NCI-H1105 treated with DMSO at 0.1 percent for 48 hours (cell line): ENCODE results near the gene DTX4.
"Not testable (repeated sequence)": the region's sequence is repeated elsewhere in the genome, so short reads cannot be mapped to it uniquely, and the experiment has no call there.

ENCODE experiments used
- DNase-seq: peaks from one replicate; lab custom pipeline; 2025; lab: John Stamatoyannopoulos, UW

DTX4 gene

DNA sequence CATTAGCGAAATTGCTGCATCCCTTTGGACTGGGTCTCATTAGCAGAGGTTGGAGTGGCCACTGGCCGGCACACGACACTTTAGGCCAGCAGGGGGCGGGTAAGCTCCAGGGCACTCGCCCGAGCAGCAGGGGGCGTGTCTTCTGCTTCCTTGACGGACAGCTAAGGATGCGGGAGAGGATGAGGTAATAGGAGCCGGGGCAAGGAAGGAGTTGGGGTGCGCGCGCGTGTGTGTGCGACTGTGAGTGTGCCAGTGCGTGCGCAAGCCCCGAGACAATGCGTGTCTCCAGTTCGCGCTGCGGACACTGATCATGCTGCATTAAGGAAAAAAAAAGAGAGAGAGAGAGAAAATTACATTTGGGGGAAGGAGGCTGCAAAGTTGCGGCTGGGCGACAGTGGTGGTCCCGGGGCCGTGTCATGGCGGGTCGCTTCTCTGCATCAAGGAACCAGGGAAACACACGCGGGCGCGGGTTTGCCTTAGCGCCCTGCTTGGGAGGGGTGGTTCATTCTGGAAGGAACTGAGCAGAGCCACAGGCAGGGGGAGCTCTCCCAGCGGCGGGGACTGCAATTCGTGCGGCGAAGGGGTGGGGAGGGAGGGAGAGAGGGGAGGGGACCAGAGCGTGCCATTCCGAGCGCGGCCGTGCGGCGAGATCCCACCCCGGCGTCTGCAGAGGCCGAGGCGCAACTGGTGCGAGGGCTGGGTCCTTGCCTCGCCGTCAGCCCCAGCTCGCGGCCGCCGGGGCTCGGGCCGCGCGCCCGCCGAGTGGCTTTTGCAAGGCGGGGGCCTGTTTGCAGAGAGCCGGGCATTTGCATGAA is at the start of gene DTX4:
TSS of gene DTX4 (plus strand) at position 625 of the 815 bp plus-strand sequence. CDS start 464 bp downstream, outside the sequence.
- DNase-seq = peak; percentile 85

DNA sequence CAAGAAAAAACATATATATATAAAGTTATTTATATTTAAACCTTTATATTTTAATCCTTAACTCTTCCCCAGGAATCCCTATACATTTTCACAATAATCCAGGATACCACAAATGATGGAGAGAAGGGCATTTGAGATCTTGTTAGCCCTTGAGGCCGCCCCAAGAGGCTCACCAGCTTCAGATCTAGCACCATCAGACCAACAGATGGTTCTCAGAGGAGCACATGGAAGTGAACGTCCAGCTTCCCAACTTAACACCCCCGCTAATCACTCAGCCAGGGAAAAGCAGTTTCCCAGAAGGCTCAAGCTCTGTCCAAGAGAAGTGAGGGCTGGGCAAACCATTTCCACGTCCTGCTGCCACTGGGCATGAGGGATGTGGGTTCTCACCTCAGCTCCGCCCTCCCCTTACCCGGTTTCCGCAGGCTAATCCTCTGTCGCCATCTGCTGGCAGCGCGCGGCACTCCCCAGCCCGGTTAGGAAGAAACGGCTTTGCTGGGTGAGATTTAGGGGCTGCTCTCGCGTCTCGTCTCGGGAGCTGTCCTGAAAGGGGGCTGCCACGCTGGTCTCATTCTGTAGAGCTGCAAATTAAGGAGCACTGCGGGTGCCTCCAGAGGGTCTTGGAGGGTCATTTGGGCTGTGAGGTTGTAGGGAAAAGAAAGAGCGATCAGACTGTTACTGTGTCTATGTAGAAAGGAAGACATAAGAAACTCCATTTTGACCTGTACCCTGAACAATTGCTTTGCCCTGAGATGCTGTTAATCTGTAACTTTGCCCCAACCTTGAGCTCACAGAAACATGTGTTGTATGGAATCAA is 36.1 kb upstream of the DTX4 start:
- peak; percentile 48 for DNase-seq

DNA sequence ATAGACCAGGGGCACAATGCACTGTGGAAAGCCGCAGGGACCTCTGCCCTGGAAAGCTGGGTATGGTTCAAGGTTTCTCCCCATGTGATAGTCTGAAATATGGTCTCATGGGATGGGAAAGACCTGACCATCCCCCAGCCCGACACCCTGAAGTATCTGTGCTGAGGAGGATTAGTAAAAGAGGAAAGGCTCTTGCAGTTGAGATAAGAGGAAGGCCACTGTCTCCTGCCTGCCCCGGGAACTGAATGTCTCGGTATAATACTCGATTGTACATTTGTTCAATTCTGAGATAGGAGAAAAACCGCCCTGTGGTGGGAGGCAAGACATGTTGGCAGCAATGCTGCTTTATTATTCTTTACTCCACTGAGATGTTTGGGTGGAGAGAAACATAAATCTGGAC is 35.4 kb upstream of the DTX4 start:
- not testable (repeated sequence) for DNase-seq

DNA sequence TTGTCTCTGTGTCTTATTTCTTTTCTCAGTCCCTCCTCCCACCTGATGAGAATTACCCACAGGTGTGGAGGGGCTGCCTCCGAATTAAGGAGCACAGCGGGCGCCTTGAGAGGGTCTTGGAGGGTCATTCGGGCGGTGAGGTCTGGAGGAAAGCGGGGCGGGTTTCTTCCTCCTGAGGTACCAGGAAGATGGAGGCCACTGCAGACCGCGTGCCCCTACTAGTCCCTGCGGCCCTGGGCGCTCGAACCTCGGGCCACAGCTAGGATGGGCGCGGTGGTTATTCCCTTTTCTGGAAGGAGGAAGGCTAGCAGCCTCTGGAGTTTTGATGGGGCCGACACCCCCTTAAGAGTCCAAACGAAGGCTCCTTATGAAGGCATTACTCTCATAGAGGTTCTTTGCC is 34.7 kb upstream of the DTX4 start:
- no peak for DNase-seq

DNA sequence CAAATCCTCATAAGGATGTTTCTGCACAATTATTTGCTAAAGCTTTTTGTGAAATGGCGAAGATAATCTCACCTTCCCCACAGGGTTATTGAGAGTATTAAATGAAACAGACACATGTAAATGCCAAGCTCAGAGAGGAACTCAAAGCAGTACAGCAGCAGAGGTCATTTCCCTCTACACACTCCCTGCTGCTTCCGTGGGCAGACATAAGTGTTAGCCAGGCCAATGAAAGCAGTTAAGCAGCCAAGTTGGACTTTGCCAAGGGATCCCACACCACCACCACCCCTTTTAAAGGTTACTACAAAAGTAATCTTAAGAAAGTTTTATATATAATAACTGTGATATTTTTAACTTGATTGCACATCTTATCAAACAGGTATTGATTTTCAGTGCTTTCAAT is 33.3 kb upstream of the DTX4 start:
- DNase-seq = no peak

DNA sequence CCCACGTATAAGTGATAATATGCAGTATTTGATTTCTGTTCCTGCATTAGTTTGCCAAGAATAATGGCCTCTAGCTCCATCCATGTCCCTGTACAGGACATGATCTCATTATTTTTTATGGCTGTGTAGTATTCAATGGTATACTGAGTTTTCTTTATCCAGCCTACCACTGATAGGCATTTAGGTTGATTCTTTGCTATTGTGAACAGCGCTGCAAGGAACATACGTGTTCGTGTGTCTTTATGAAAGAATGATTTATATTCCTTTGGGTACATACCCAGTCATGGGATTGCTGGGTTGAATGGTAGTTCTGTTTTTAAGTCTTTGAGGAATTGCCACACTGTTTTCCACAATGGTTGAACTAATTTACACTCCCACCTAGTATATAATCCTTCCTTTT is 30.7 kb upstream of the DTX4 start:
- DNase-seq = no peak

DNA sequence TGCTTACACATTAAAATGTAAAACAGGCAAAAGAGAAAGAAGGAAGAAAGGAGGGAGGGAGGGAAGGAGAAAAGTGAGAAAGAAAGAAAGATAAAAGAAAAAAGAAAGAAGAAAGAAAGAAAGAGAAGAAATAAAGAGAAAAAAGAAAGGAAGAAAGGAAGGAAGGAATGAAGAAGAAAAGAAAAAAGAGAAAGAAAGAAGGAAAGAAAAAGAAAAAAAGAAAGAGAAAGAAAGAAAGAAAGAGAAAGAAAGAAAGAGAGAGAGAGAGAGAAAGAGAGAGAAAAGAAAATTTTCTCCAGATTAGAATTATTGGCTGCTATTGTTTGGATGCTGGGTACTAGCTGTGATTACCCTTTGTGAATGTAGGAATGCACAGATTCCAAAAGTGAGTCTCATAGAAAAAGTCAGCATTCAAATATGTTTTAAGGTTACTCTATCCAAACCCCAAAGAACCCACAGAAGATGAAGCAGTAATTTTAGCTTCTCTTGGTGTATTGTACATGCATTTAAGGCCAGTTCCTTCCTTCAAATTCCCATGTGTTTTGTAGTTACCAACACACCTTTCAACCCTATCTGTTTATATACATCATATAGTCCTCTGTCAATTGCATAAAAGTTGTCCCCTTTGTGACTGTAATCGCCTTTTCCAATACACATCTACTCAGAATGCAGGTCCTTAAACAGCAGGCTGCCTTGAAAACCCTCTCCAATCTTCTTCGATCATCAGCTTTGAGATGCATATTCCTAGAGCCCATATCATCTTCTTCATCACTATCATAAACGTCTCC is 30.1 kb upstream of the DTX4 start:
- peak; percentile 8 for DNase-seq

DNA sequence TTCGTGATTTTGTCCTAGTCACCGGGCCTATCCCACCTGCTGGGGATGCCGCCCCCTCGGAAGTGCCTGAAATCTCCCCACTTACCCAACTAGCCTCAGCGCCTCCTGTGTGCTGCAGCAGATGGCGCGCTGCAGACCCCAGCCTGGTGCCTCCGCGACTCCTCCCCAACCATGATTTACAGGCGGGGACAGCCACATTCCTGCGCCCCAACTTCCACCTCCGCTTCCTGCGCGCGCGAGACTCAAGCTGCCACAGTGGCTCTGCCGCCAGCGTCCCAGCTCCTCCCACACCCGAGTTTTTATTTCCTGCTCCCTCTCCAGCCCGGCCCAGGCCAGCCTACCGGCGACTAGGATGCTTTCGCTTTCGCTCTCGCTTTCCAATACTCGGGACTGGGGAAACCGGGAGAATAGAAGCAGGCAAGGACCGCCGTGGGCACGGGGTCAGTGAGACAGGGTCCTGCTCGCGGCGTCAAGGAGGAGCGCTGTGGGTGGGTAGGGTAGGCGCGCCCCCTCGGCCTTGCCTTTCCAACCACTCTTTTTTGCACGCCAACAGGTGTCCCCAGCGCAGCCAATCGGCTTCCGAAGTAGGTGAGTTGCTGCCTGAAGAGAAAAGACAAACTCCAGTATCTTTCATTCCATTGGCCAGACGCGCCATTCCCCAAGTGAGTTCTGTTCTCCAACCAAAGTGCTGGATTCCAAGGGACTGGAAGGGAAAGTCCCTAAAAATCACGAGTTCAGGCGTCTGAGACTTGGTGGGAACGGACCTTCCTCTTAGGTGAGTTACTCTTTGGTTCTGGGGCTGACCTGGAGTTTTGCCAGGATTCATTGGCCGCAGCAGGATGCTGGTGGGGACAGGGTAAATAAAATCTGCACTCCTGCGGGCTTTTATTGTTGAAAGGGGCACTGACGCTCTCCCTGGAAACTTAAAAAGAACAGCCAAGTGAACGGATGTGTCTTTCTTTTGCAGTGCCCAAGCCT is 29.1 kb upstream of the DTX4 start, which contains the start of gene FAM111A:
TSS of gene FAM111A (plus strand) at position 327 of the 978 bp plus-strand sequence. CDS start 6,017 bp downstream, outside the sequence.
- peak; percentile 88 for DNase-seq

DNA sequence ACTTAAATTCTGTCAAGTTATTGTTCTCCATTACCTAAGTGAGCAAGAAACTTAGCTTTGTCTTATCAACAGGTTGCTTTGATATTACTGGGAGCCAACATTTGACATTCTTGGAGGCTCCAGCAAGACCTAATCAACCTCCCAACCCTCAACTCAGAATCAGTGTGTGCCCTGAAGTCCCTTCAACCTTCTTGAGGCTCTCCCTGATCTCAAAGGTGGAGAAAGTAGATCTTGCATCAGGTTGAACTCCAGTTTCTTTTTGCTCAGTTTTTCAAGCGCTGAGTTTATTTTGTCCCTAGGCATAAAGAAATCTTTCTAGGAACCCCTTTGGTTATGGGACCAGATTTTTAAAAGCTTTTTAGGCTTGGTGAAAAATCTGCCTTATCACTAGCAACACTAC is 27.8 kb upstream of the DTX4 start:
- DNase-seq = no peak

DNA sequence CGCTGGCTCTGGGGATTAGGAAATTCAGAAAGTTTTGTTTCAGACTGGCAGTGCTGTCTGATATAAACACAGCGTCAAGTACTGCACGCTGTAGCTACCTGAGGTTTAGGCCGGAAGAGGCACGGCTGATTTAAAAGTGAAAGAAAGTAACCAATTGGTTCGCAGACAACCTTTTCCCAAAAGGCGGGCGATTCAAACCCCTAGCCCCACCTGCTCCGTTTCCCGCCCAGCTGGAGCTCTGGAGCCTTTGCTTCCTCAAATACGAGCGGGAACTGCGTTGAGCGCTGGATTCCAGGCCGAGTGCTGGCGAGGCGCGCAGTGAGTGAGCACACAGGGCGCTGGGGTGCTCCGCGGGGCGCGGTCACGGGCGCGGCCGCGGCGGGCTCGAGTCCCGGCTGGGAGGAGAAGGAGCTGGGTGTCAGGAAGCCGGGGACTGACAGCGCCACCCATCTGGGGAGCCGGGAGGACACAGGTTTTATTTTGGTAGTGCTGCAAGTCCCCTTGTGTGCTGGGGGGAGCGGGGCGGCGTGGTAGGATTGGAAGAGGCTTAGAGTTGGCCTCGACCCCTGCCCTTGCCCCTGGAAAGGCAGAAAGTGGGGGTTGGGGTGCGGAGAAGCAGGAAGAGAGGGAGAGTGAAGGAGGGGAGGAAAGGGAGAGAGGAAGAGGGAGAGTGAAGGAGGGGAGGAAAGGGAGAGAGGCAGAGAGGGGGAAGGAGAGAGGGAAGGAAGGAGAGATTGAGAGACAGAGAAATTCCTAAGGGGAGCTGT is 27.2 kb upstream of the DTX4 start:
- peak; percentile 87 for DNase-seq

DNA sequence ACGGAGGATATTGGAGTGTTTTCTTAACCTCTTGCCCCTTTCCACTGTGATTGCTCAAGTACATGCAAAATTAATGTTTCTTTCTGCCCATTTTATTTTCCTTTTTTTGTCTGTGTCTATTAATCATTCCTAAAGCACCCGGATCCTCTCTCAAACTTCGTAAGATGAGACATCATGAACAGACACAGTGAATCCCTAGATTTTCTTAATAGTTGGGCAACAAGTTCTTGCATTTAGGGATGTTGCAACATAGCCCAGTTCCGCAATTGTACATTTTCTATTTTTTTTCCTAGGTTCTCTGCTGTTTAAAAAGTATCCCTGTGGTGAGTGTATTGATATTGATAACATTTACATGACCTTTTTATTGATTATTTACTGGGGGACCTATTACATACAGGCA is 26.4 kb upstream of the DTX4 start:
- DNase-seq = no peak

DNA sequence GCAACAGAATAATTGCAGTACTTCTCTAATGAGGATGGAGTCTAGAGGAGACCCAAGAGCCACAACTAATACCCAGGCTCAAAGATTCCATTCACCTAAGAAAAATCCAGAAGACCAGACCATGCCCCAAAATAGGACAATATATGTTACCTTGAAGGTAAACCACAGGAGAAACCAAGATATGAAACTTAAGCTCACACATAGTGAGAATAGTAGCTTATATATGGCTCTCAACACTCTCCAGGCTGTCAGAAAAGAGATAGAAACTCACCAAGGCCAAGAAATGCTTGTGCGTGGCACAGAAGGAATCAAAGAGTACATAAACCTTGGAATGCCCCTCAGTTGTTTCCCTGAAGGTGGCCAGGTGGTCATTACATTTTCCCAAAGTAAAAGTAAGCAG is 20.2 kb upstream of the DTX4 start:
- DNase-seq = no peak

DNA sequence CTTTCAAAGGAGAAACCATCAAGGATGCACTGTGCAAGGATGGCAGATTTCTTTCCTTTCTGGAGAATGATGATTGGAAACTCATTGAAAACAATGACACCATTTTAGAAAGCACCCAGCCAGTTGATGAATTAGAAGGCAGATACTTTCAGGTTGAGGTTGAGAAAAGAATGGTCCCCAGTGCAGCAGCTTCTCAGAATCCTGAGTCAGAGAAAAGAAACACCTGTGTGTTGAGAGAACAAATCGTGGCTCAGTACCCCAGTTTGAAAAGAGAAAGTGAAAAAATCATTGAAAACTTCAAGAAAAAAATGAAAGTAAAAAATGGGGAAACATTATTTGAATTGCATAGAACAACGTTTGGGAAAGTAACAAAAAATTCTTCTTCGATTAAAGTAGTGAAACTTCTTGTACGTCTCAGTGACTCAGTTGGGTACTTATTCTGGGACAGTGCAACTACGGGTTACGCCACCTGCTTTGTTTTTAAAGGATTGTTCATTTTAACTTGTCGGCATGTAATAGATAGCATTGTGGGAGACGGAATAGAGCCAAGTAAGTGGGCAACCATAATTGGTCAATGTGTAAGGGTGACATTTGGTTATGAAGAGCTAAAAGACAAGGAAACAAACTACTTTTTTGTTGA is 19.5 kb upstream of the DTX4 start:
- no peak for DNase-seq

DNA sequence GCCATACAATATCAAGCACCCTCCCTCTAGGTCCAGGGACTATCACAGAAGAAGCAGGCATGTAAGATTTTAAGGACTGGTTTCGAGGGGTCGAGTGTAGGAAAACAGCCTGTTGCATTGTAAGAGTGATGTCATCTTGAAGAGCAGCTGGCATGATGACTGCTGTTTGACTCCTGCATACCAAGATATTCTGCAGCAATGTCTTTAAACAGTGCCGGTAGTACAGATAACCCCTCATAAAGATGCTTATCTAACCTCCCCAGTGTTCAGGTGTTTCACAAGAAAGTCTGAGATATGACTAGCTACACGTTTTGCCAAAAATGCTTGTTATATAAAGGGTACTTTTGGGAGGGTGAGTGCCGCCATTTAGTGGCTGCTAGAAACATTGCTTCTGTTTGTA is 17.3 kb upstream of the DTX4 start:
- DNase-seq = no peak

DNA sequence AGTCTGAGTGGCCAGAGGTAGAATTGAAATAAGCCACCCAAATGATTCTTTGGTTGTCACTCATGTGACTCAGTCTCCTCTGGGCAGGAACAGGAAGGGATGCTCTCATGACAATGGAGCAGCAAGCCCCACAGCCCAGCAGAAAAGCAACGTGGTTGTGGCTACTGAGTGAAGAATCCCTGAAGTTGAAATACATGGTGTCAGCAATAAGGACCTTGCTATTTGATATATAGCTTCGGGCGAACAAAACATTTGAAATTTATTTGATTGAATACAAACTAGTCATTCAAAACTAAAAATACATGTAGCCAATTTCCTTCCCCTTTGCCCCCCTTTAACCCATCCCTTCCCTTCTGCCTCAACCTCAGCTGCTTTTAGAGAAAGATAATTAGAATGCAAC is 14.5 kb upstream of the DTX4 start:
- DNase-seq = no peak

DNA sequence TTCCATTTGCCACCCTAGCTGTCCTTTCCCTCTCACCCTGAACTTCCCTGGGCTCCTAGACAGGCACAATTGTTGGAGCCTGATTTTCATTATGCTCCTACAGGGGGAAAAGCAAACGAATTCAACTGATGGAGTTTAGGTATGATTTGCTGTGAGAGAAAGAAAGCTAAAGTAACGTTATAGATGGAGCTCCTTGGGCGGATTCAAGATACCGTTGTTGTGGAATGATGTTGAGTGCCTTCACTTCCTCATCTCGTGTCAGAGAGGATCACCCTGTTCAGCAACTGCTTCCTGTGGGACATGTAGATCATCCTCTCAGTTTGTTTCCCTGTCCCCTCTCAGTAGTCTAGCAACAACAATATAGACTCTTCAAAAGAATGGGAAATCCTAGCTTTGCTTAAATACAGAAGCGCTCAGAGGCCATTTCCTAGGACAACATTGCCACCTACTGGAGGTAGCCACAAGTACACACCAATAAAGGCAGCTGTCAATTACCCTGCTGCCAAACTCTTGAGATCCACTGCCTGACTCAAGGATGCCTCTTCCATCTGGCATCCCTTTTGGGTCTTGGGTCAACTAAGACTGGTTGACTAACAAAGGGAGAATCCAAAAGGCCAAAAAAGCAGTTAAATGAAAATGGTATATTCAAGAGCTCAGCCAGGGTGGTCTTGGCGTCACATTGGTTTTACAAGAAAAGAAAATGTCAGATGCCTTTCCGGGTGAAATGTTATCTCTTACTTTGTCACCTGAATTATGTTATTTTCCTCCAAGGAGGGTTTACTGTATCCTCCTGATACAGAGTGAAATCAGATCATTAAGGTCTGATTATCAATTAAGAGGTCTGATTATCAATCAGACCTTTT is 13.5 kb upstream of the DTX4 start:
- DNase-seq = peak; percentile 74

DNA sequence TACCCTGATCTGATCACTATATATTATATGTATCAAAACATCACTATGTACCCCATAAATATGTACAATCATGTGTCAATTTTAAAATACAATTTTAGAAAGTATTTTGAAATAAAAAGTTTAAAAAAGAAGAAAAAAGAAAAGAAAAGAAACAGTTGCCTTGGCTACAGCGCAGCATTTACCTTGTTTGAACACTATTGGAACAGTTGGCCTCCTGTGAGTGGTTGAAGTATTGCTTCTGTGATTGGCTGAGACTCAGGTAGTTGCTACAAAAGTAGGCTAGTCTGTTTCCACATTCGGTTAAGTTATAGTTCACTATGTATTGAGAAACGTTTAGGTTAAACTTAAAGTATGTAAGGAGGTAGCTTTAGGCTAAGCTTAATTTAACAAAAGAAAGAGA is 7.9 kb upstream of the DTX4 start:
- DNase-seq = no peak

DNA sequence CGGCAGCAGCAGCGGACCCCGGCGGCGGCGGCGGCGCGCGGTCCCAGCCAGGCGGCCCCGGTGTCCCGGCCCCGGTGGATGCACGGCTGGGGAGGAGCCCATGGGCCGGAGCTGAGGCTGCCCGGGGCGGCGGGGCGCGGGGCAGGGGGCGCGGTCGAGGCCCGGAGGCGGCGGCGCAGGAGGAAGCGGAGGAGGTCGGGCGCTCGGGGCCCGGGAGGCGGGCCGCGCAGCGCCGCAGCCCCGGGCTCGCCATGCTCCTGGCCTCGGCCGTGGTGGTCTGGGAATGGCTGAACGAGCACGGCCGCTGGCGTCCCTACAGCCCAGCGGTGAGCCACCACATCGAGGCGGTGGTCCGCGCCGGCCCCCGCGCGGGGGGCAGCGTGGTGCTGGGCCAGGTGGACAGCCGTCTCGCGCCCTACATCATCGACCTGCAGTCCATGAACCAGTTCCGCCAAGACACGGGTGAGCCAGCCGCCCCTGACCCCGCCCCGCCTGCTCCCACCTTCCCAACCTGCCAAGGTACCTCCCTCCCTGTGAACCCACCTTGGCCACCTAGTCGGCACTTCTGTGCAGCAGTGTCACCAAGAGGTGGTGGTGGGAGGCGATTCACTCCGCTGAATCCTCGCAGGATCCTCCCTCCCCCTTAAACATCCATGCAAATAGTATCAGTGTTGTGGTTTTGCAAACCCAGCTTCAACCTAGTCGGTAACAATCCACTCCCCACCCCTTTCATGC is 580 bp downstream of the DTX4 start:
- DNase-seq = peak; percentile 16
